Suprapubic skin (tissue), 4 donors: Measurements from ENCODE around the gene PCBP3. TPM values are rescaled to one million over a fixed set of nuclear protein-coding genes. Genes with fewer than 3 reads are reported as not detected.
A peak's percentile ranks its signal among the peaks of the same experiment; 100 is the strongest.
"Not testable (repeated sequence)": the region's sequence is repeated elsewhere in the genome, so short reads cannot be mapped to it uniquely, and the experiment has no call there.

Experiments
- DNase-seq, 2 donors: peaks; one replicate each; pipeline ENCODE4 v3.0.0-alpha.2; 2019; ENCODE audit warnings: low spot score in 2 of 2
- H3K27ac ChIP-seq: fragments of 200-600 bp; sonication (generic); one replicate; pipeline ENCODE4 v1.5.1; 2019
- H3K27me3 ChIP-seq: fragments of 200-600 bp; sonication (generic); one replicate; pipeline ENCODE4 v1.5.1; 2019
- H3K36me3 ChIP-seq: fragments of 200-600 bp; sonication (generic); one replicate; pipeline ENCODE4 v1.5.1; 2019
- H3K4me1 ChIP-seq: fragments of 200-600 bp; sonication (generic); one replicate; pipeline ENCODE4 v1.5.1; 2019
- H3K4me3 ChIP-seq: fragments of 200-600 bp; sonication (generic); one replicate; pipeline ENCODE4 v1.5.1; 2019; ENCODE audit warnings: mild to moderate bottlenecking
- H3K9me3 ChIP-seq: fragments of 200-600 bp; sonication (generic); one replicate; pipeline ENCODE4 v1.5.1; 2019
- EP300 ChIP-seq: sonication (generic); formaldehyde crosslinking; IDR thresholded peaks from one replicate; pipeline ENCODE4 v1.6.1; 2017; ENCODE audit warnings: antibody characterized with exemption
- POLR2A ChIP-seq, 2 donors: fragments of 450-650 bp; IDR thresholded peaks; one replicate each; pipeline ENCODE4 v1.6.1; 2017; ENCODE audit warnings: antibody characterized with exemption in 2 of 2, mild to moderate bottlenecking in 2 of 2, moderate library complexity in 2 of 2
- POLR2AphosphoS5 ChIP-seq, 3 donors: sonication (generic); formaldehyde crosslinking; IDR thresholded peaks; one replicate each; pipeline ENCODE4 v1.6.1; 2017; ENCODE audit warnings: antibody characterized with exemption in 3 of 3
- WGBS: methylation state at CpG from one replicate; pipeline ENCODE4 v1.1.5; 2018; 5-methylcytosine and 5-hydroxymethylcytosine counted together
- total RNA-seq, 4 donors: library from RNA; depleted of rRNA; stranded (reverse); fragments of >200 nt; gene quantifications; one replicate each; pipeline ENCODE4 v1.1.0, GENCODE V29; 2016
- TF ChIP-seq, protein P1 (sequence below), 2 donors: fragments of 200-600 bp in 1 of 2; fragments of 450-650 bp in 1 of 2; sonication (generic) in 1 of 2; IDR thresholded peaks; one replicate each; pipeline ENCODE4 v1.5.1; 2016 to 2019; ENCODE audit warnings: antibody characterized with exemption in 2 of 2, mild to moderate bottlenecking in 1 of 2, moderate library complexity in 1 of 2

PCBP3 gene
- total RNA-seq, 4 donors from 2014 or later, result 0.97 to 7.3 (median 2.7) TPM

DNA sequence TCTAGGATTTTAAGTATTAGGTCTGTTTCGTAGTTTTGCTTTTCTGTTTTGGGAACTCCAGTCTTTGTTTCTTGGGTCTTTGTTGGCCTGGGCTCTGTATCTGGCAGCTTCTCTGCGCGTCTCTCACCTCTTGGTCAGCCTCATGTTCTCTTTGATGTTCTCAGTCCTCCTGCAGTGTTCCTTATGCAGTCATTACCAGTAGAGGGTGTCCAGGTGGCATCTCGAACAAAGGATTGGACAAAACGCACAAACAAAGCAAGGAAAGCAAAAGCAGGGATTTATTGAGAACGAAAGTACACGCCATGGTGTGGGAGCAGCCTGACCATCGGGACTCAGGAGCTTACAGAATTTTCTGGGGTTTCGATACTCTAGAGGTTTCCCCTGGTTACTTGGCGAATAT is 204.3 kb downstream of the PCBP3 start:
- Histone ChIP-seq H3K9me3 (no peaks in the 10 kb centered on the region), H3K27ac (no peak overlapping the region), H3K4me1 (peaks cover 11% of the 10 kb centered on the region), H3K36me3 (no peaks in the 10 kb centered on the region), H3K27me3 (no peaks in the 10 kb centered on the region), H3K4me3 (no peak overlapping the region)
- 94% methylated on average over 10 of the region's 10 CpGs for WGBS
- TF ChIP-seq, protein P1, sequence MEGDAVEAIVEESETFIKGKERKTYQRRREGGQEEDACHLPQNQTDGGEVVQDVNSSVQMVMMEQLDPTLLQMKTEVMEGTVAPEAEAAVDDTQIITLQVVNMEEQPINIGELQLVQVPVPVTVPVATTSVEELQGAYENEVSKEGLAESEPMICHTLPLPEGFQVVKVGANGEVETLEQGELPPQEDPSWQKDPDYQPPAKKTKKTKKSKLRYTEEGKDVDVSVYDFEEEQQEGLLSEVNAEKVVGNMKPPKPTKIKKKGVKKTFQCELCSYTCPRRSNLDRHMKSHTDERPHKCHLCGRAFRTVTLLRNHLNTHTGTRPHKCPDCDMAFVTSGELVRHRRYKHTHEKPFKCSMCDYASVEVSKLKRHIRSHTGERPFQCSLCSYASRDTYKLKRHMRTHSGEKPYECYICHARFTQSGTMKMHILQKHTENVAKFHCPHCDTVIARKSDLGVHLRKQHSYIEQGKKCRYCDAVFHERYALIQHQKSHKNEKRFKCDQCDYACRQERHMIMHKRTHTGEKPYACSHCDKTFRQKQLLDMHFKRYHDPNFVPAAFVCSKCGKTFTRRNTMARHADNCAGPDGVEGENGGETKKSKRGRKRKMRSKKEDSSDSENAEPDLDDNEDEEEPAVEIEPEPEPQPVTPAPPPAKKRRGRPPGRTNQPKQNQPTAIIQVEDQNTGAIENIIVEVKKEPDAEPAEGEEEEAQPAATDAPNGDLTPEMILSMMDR (IDR thresholded peaks at IDR 0.05), result no peak
- TF ChIP-seq EP300, result no peak
- TF ChIP-seq POLR2A (IDR thresholded peaks at IDR 0.05), result no peak
- TF ChIP-seq POLR2AphosphoS5 (IDR thresholded peaks at IDR 0.05), result no peak
- peak in 1 of 2 donors; percentile 16 for DNase-seq

DNA sequence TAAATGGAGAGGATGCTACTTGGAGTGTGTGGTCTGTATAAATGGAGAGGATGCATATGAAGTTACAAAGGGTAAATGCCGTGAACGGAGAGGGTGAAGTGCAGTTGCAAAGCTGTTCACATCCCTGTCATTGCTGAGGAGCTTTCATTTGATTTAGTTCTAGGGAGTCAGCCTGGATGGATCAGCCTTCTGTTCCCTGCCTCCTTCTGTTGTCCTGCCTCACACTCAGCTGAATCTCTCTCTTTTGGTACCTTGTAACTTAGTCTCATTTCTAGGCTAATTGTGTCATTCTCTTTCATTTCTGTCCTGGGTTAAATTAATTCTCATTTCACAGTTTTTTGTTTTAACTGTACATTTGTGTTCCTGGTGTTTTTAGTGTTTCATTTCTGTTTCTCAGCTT is 204.8 kb downstream of the PCBP3 start:
- no peak overlapping the region for H3K4me3 ChIP-seq
- no peak for DNase-seq
- peaks cover 11% of the 10 kb centered on the region for H3K4me1 ChIP-seq
- H3K9me3 ChIP-seq, result no peaks in the 10 kb centered on the region
- H3K27me3 ChIP-seq, result no peaks in the 10 kb centered on the region
- H3K27ac ChIP-seq, result no peak overlapping the region
- TF ChIP-seq POLR2AphosphoS5 (IDR thresholded peaks at IDR 0.05) (no peak), EP300 (no peak), POLR2A (IDR thresholded peaks at IDR 0.05) (no peak)
- TF ChIP-seq, protein P1 (IDR thresholded peaks at IDR 0.05), result no peak
- 96% methylated on average over 2 of the region's 2 CpGs for WGBS
- H3K36me3 ChIP-seq, result no peaks in the 10 kb centered on the region

DNA sequence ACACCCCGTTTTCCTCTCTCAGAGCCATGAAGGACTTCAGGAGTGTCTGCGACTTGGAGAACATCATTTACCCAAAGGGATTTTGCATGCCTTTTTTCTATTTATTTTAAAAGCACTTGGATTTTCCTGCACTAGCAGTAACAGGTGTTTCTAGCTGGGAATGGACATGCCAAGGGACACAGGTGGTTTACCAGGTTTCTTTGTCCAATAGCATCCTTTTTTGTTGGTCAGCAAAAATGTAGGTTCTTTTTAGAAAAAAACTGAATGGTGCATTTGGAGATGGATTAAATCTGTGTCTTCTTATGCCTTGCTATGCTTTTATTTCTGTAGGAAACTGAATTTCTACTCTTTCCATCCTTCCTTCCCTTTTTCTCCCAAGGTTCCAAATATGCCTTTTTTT is 205.3 kb downstream of the PCBP3 start:
- no peaks in the 10 kb centered on the region for H3K27me3 ChIP-seq

DNA sequence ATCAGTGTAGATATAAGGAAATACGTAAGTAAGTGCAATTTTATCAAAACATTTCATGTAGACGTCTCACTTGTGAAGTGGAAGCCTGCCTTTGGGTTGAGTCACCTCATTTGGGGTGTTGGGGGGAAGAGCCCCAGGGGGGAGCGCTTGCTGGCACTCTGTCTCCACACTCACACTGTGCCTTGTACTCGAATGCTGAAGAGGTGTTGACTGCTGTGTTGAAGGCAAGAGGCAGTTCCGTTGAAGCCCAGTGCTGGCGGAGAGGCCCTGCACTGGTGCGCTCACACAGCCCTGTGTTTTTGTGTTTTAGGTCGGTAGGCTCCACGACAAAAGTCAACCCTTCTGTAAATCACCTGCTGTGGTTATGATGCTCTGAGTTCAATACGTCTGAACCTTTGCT is 206.1 kb downstream of the PCBP3 start:
- DNase-seq, result peak in 1 of 2 donors; percentile 59
- Histone ChIP-seq H3K4me3 (no peak overlapping the region), H3K27ac (no peak overlapping the region), H3K27me3 (no peaks in the 10 kb centered on the region), H3K9me3 (no peaks in the 10 kb centered on the region), H3K4me1 (peaks cover 11% of the 10 kb centered on the region), H3K36me3 (no peaks in the 10 kb centered on the region)
- WGBS, result 86% methylated on average over 10 of the region's 10 CpGs
- TF ChIP-seq POLR2A (IDR thresholded peaks at IDR 0.05), result no peak
- TF ChIP-seq, protein P1 (IDR thresholded peaks at IDR 0.05), result no peak
- no peak for TF ChIP-seq EP300
- TF ChIP-seq POLR2AphosphoS5 (IDR thresholded peaks at IDR 0.05), result no peak

More for the DNA sequence above, 205.3 kb downstream of the PCBP3 start:
- no peak overlapping the region for H3K27ac ChIP-seq
- no peak for DNase-seq
- H3K4me3 ChIP-seq, result no peak overlapping the region
- no peaks in the 10 kb centered on the region for H3K36me3 ChIP-seq
- H3K9me3 ChIP-seq, result no peaks in the 10 kb centered on the region
- peaks cover 11% of the 10 kb centered on the region for H3K4me1 ChIP-seq
- no peak for TF ChIP-seq POLR2A (IDR thresholded peaks at IDR 0.05)
- WGBS, result 70% methylated on average over 2 of the region's 2 CpGs

DNA sequence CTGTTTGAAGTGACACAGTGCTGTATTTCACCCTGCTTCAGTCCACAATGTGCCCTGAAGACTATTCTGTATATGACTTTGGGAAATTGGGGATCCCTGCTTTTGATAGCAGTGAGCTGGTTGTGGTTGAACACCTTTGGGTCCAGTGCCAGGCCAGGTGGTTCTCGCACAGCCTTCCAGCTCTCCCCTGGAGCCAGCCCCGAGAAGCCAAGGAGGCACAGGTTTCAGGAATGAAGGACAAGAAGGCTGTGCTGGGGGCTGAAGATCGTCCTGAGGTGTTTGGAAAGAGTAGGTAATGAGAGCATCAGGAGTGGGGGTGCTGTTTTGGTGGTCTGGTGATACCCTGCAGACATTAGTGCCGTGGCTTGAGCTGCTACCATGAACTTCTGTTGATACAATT is 206.7 kb downstream of the PCBP3 start:
- WGBS, result 88% methylated on average over 4 of the region's 4 CpGs
- no peaks in the 10 kb centered on the region for H3K27me3 ChIP-seq
- H3K4me1 ChIP-seq, result peaks cover 11% of the 10 kb centered on the region
- no peaks in the 10 kb centered on the region for H3K36me3 ChIP-seq
- H3K27ac ChIP-seq, result no peak overlapping the region
- DNase-seq, result peak; percentile 33 to 54
- no peak overlapping the region for H3K4me3 ChIP-seq
- H3K9me3 ChIP-seq, result no peaks in the 10 kb centered on the region
- TF ChIP-seq POLR2AphosphoS5 (IDR thresholded peaks at IDR 0.05) (no peak), POLR2A (IDR thresholded peaks at IDR 0.05) (no peak), EP300 (no peak)
- TF ChIP-seq, protein P1 (IDR thresholded peaks at IDR 0.05), result no peak

DNA sequence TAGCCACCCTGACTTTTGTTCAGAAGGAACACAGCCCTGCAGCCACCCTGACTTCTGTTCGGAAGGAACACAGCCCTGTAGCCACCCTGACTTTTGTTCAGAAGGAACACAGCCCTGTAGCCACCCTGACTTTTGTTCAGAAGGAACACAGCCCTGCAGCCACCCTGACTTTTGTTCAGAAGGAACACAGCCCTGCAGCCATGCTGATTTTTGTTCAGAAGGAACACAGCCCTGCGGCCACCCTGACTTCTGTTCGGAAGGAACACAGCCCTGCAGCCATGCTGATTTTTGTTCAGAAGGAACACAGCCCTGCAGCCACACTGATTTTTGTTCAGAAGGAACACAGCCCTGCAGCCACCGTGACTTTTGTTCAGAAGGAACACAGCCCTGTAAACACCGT is 208.9 kb downstream of the PCBP3 start:
- 57% methylated on average over 5 of the region's 5 CpGs for WGBS
- not testable (repeated sequence) for H3K4me3 ChIP-seq, H3K4me1 ChIP-seq, H3K9me3 ChIP-seq, H3K27ac ChIP-seq, H3K36me3 ChIP-seq, H3K27me3 ChIP-seq
- DNase-seq, result peak in 1 of 2 donors; percentile 37
